B cell (primary cell): Measurements from ENCODE around the gene AMER3. TPM values are rescaled to one million over a fixed set of nuclear protein-coding genes. Genes with fewer than 3 reads are reported as not detected.

Experiments used
- ATAC-seq: fragments of 200-7000 bp; cut with Tn5 transposase; one replicate; pipeline ENCODE4 v1.10.0; 2021; ENCODE audit warnings: low read depth, mild to moderate bottlenecking, moderate number of reproducible peaks, moderate library complexity
- CTCF ChIA-PET: fragments of 350-600 bp; sonication (Branson Sonifier 250); formaldehyde crosslinking; loops from one replicate; lab custom pipeline; 2021; ENCODE audit warnings: antibody characterized with exemption, inconsistent platforms; lab: Charles Lee
- POLR2A ChIA-PET: fragments of 350-600 bp; sonication (Branson Sonifier 250); formaldehyde crosslinking; loops from one replicate; lab custom pipeline; 2021; ENCODE audit warnings: antibody characterized with exemption; lab: Charles Lee
- DNase-seq: peaks from one replicate; pipeline ENCODE4 v3.0.0; 2013
- H2AFZ ChIP-seq: 2 replicates; pipeline ENCODE4 v1.6.1; 2012; ENCODE audit warnings: mild to moderate bottlenecking, low read depth, low read length; ENCODE audit not compliant: insufficient read depth, poor library complexity, severe bottlenecking
- H3K27ac ChIP-seq, 2 donors: 1 replicate in 1 of 2; 2 replicates in 1 of 2; pipeline ENCODE4 v1.5.1; 2012 to 2013; ENCODE audit warnings: low read length in 2 of 2, mild to moderate bottlenecking in 2 of 2, moderate library complexity in 1 of 2
- H3K27me3 ChIP-seq, 4 experiments: fragments of 200-600 bp in 1 of 4; sonication (generic) in 1 of 4; replicated peaks in 1 of 4; 1 replicate in 2 of 4; 2 replicates in 2 of 4; pipeline versions ENCODE4 v1.6.1 to v1.7.0; 2013 to 2016; ENCODE audit warnings: low read length in 3 of 4, mild to moderate bottlenecking in 2 of 4, mixed read lengths in 1 of 4, moderate library complexity in 1 of 4; ENCODE audit not compliant: insufficient read depth in 4 of 4, control insufficient read depth in 3 of 4; ENCODE audit errors: control extremely low read depth in 1 of 4
- H3K36me3 ChIP-seq, 2 experiments: replicated peaks in 1 of 2; 1 replicate in 1 of 2; 2 replicates in 1 of 2; pipeline versions ENCODE4 v1.6.1 to v1.7.1; 2013; ENCODE audit warnings: low read length in 1 of 2; ENCODE audit not compliant: insufficient read depth in 2 of 2, control insufficient read depth in 1 of 2; ENCODE audit errors: control extremely low read depth in 1 of 2, extremely low read depth in 1 of 2
- H3K4me1 ChIP-seq, 2 donors: fragments of 200-600 bp in 1 of 2; sonication (generic) in 1 of 2; 1 replicate in 1 of 2; 2 replicates in 1 of 2; pipeline versions ENCODE4 v1.5.1 to v1.6.1; 2013 to 2017; ENCODE audit warnings: low read length in 2 of 2; ENCODE audit not compliant: control insufficient read depth in 2 of 2, insufficient read depth in 2 of 2
- H3K4me2 ChIP-seq: replicated peaks from 2 replicates; pipeline ENCODE3; 2012; ENCODE audit warnings: mild to moderate bottlenecking, low read depth, low read length; ENCODE audit not compliant: poor library complexity, severe bottlenecking
- H3K4me3 ChIP-seq, 5 experiments: fragments of 200-600 bp in 1 of 5; sonication (generic) in 1 of 5; 1 replicate in 3 of 5; 2 replicates in 2 of 5; pipeline versions ENCODE4 v1.5.1 to v1.7.0; 2011 to 2016; ENCODE audit warnings: low read length in 4 of 5, mild to moderate bottlenecking in 4 of 5, low read depth in 2 of 5, control low read depth in 1 of 5, moderate library complexity in 1 of 5; ENCODE audit not compliant: insufficient read depth in 1 of 5; ENCODE audit errors: control extremely low read depth in 1 of 5, extremely low read depth in 1 of 5
- H3K79me2 ChIP-seq: fragments of 200-600 bp; sonication (generic); one replicate; pipeline ENCODE4 v1.6.0; 2016; ENCODE audit warnings: low read length; ENCODE audit not compliant: control insufficient read depth, insufficient read depth
- H3K9ac ChIP-seq: fragments of 200-600 bp; sonication (generic); 2 replicates; pipeline ENCODE4 v1.6.1; 2017; ENCODE audit warnings: mild to moderate bottlenecking, low read length, moderate library complexity
- H3K9me3 ChIP-seq, 3 donors: one replicate each; pipeline versions ENCODE4 v1.6.1 to v1.7.1; 2013; ENCODE audit warnings: low read length in 2 of 3; ENCODE audit not compliant: control insufficient read depth in 2 of 3, insufficient read depth in 1 of 3; ENCODE audit errors: control extremely low read depth in 1 of 3
- H4K20me1 ChIP-seq: 2 replicates; pipeline ENCODE4 v1.6.0; 2012; ENCODE audit warnings: mild to moderate bottlenecking, low read length; ENCODE audit not compliant: insufficient read depth, control insufficient read depth, poor library complexity, severe bottlenecking
- H3K27ac Mint-ChIP-seq: one replicate; pipeline ENCODE4 v1.8.0; 2021; ENCODE audit warnings: mixed read lengths
- H3K27me3 Mint-ChIP-seq: one replicate; pipeline ENCODE4 v1.8.0; 2021; ENCODE audit warnings: mixed read lengths
- H3K4me1 Mint-ChIP-seq: one replicate; pipeline ENCODE4 v1.8.0; 2021; ENCODE audit warnings: mixed read lengths
- H3K4me3 Mint-ChIP-seq: one replicate; pipeline ENCODE4 v1.8.0; 2021; ENCODE audit warnings: mixed read lengths
- H3K9me3 Mint-ChIP-seq: one replicate; pipeline ENCODE4 v1.8.0; 2022; ENCODE audit warnings: mixed read lengths; ENCODE audit not compliant: insufficient read depth
- EZH2 ChIP-seq: IDR thresholded peaks from 2 replicates; pipeline ENCODE4 v1.6.1; 2012; ENCODE audit warnings: borderline replicate concordance, low read depth, mild to moderate bottlenecking, moderate library complexity, low read length; ENCODE audit not compliant: insufficient read depth, poor library complexity, severe bottlenecking
- WGBS: methylation state at CpG from one replicate; pipeline ENCODE4 v1.1.5; 2013; ENCODE audit warnings: missing lambda C conversion rate; ENCODE audit not compliant: insufficient coverage; 5-methylcytosine and 5-hydroxymethylcytosine counted together
- intact Hi-C: fragments of 100-400 bp; cut with micrococcal nuclease; formaldehyde crosslinking; loops from one replicate; pipeline ENCODE4 v1.10.0; 2022
- polyA plus RNA-seq: library from polyadenylated mRNA; depleted of rRNA; stranded (reverse); fragments of >200 nt; gene quantifications from 2 replicates; pipeline ENCODE4 v1.2.3, GENCODE V29; 2012
- total RNA-seq, 2 donors: library from RNA; stranded (reverse); fragments of 120-200 nt in 1 of 2; gene quantifications; 1 replicate in 1 of 2; 2 replicates in 1 of 2; pipeline versions ENCODE4 v1.2.3 to v1.2.4, GENCODE V29; 2013 to 2022
- TF ChIP-seq, protein P1 (sequence below): fragments of 200-600 bp; IDR thresholded peaks from one replicate; pipeline ENCODE4 v1.8.0; 2022; ENCODE audit warnings: antibody characterized with exemption, mild to moderate bottlenecking

The AMER3 gene
- total and polyA plus RNA-seq, 2 donors (not counting 1 experiment from before 2014, with no cell fraction given) = not detected

DNA sequence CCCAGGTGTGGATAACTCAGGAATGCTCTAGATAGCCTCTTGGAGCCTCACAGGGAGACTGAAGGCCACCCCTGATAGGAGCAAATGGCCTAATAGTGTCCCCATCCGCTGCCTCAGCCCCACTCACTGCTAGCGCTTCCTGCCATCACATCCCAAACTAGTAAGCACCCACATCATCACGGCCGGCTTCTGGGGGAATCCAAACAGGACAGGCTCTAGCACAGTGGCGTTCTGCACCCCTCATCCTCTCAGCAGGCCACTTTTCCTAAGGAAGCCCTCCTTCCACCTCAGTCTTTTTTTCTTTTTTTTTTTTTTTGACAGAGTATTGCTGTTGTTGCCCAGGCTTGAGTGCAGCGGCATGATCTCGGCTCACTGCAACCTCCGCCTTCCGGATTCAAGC lies 6.3 kb upstream of the AMER3 start:
- H3K4me1 Mint-ChIP-seq = no peaks in the 10 kb centered on the region
- intact Hi-C loops = no loop called here
- no peaks in the 10 kb centered on the region for H4K20me1 ChIP-seq
- ChIA-PET POLR2A (no interaction called here), CTCF (no interaction called here)
- peaks cover 0 to 3% (median 0%) of the 10 kb centered on the region in 4 experiments for H3K27me3 ChIP-seq
- no peak overlapping the region for H3K9ac ChIP-seq
- no peaks in the 10 kb centered on the region for H3K79me2 ChIP-seq
- no peaks in the 10 kb centered on the region for H3K9me3 Mint-ChIP-seq
- peaks cover 0 to 9% (median 0%) of the 10 kb centered on the region in 3 donors for H3K9me3 ChIP-seq
- H3K27me3 Mint-ChIP-seq = peaks cover 18% of the 10 kb centered on the region
- H3K4me3 Mint-ChIP-seq = no peak overlapping the region
- no peak overlapping the region for H3K27ac ChIP-seq
- no peak overlapping the region for H3K4me3 ChIP-seq
- DNase-seq (no peak), ATAC-seq (no peak)
- H2AFZ ChIP-seq = no peak overlapping the region
- H3K4me1 ChIP-seq = no peaks in the 10 kb centered on the region
- no peak overlapping the region for H3K27ac Mint-ChIP-seq
- H3K4me2 ChIP-seq = no peak overlapping the region
- no peak for TF ChIP-seq EZH2
- TF ChIP-seq, protein P1, sequence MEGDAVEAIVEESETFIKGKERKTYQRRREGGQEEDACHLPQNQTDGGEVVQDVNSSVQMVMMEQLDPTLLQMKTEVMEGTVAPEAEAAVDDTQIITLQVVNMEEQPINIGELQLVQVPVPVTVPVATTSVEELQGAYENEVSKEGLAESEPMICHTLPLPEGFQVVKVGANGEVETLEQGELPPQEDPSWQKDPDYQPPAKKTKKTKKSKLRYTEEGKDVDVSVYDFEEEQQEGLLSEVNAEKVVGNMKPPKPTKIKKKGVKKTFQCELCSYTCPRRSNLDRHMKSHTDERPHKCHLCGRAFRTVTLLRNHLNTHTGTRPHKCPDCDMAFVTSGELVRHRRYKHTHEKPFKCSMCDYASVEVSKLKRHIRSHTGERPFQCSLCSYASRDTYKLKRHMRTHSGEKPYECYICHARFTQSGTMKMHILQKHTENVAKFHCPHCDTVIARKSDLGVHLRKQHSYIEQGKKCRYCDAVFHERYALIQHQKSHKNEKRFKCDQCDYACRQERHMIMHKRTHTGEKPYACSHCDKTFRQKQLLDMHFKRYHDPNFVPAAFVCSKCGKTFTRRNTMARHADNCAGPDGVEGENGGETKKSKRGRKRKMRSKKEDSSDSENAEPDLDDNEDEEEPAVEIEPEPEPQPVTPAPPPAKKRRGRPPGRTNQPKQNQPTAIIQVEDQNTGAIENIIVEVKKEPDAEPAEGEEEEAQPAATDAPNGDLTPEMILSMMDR = no peak
- H3K36me3 ChIP-seq = no peaks in the 10 kb centered on the region
- 92% methylated on average over 5 of the region's 9 CpGs for WGBS

DNA sequence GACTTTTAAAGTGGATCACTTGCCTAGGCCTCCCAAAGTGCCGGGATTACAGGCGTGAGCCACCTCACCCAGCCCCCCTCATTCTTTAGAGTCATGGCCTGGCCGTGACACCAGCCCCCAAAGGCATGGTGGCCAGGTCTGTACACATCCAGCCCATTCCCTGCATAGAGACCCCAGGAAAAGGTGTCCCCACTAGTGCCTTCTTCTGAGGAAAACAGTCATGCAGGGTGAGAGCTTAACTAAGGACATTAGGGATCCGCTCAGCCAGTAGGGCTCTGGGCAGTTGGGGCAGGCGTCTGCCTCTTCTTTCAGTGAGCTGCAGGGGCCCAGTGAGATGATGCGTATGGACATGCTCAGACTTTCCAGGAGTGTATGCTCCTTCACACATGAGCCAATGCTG lies 5.7 kb upstream of the AMER3 start:
- no peaks in the 10 kb centered on the region for H3K9me3 Mint-ChIP-seq
- H3K27me3 Mint-ChIP-seq = peaks cover 20% of the 10 kb centered on the region
- Histone ChIP-seq H3K27ac (no peak overlapping the region), H2AFZ (no peak overlapping the region), H3K36me3 (no peaks in the 10 kb centered on the region), H3K9ac (no peak overlapping the region), H3K79me2 (no peaks in the 10 kb centered on the region), H3K4me3 (no peak overlapping the region), H4K20me1 (no peaks in the 10 kb centered on the region), H3K9me3 (peaks cover 0 to 4% (median 0%) of the 10 kb centered on the region in 3 donors), H3K27me3 (peaks cover 0 to 3% (median 0%) of the 10 kb centered on the region in 4 experiments), H3K4me2 (no peak overlapping the region), H3K4me1 (no peaks in the 10 kb centered on the region)
- no peaks in the 10 kb centered on the region for H3K4me1 Mint-ChIP-seq
- H3K27ac Mint-ChIP-seq = no peak overlapping the region
- WGBS = 94% methylated on average over 6 of the region's 6 CpGs
- CTCF ChIA-PET = no interaction called here
- TF ChIP-seq, protein P1 = no peak
- TF ChIP-seq EZH2 = no peak
- DNase-seq (no peak), ATAC-seq (no peak)
- POLR2A ChIA-PET = interaction anchor here (0.6 kb wide), 1 partner anchor 40 kb away, joined by 3 read pairs; no protein-coding TSS in a partner anchor
- no peak overlapping the region for H3K4me3 Mint-ChIP-seq
- intact Hi-C loops = no loop called here
